Stimulated activated CD8-positive, alpha-beta memory T cell treated with anti-CD3 and anti-CD28 coated beads, Interleukin-4, amount 100 ng/mL, for 48 hours (primary cell): ENCODE results near the gene ZNF565.
"Not testable (repeated sequence)": the region's sequence is repeated elsewhere in the genome, so short reads cannot be mapped to it uniquely, and the experiment has no call there.

ENCODE experiments used
- DNase-seq: peaks from one replicate; pipeline ENCODE4 v3.0.0-alpha.2; 2020

ZNF565 gene

DNA sequence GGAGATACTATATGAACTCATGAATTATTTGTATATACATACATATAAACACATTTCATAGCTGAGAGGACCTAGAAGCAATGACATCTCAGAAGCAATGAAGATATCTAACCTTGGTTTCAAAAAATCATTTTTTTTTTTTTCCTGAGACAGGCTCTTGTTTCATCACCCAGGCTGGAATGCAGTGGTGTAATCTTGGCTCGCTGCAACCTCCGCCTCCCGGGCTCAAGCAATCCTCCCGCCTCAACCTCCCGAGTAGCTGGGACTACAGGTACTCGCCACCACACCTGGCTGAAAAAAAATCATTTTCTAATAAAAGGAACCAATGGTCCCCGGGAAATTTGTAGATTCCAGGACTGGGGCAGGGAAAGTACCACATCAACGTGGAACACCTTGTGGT is 4.0 kb downstream of the ZNF565 start:
- no peak for DNase-seq

DNA sequence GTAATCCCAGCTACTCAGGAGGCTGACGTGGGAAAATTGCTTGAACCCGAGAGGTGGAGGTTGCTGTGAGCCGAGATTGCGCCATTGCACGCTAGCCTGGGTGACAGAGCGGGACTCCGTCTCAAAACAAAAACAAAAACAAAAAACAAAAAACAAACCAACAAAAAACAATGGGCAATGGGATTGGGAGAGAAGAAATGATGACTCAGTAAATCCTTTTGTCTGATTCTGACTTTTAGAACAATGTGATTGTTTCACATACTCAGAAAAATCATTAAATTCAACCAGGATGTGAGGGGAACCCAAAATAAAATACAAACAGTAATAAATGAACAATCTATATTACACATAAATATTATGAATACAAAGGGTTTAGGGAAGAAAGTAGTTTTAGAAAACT is 5.1 kb downstream of the ZNF565 start:
- no peak for DNase-seq

DNA sequence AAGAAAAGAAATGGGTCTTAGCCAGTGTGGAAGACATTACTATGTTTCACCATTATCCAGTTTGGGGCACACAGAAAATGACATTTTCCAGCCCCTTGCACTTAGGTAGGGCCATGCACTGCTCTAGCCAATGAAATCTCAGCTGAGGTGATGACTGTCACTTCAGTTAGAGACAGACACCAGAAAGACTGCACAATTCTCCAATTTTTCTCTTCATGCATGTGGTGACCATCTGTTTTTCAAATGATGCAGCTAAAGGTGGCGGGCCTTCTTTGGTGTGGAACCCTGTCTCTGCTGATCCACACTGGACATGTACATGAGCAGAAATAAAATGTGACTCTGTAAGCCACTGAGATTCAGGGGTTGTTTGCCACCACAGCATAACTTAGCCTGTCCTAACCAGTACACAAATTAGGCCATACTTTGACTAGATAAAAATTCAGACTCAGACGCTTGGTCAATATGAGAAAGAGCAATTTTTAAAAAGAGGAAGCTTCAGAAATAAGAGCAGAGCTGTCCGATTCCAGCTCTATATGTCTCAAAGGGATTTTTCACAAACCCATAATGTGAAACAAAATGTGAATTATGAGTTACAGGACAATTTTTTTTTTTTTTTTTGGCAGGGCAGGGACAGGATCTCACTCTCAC is 6.7 kb downstream of the ZNF565 start:
- DNase-seq = no peak

DNA sequence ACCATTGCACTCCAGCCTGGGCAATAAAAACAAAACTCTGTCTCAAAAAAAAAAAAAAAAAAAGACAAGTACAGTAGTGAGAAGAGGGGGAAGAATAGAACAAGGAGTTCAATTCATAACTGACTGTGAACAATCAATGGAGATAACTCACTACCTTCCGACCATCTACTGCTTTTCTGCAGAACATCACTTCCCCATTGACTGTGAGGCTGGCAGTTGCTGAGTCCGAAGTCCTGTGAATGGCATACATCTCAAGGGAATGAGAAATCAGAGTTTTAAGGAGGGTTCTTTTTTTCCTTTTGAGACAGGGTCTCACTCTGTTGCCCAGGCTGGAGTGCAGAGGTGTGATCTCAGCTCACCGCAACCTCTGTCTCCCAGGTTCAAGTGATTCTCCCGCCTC is 11.2 kb downstream of the ZNF565 start:
- DNase-seq = no peak

DNA sequence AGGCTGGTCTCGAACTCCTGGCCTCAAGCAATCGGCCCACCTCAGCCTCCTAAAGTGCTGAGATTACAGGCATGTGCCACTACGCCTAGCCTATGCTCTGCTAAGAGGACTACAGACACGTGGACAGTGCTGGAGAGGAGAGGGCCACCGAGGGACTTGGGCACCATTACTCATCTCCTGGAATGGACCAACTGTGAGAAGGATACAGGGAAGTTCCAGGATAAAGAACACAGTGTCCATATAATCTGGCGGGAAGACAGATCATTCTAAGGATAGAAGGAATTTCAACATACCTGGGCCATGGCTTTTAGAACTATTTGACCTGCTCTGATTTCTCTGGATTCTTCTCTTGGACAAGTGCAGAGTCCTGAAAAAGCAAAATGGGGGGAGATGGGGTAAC is 12.8 kb downstream of the ZNF565 start:
- no peak for DNase-seq

DNA sequence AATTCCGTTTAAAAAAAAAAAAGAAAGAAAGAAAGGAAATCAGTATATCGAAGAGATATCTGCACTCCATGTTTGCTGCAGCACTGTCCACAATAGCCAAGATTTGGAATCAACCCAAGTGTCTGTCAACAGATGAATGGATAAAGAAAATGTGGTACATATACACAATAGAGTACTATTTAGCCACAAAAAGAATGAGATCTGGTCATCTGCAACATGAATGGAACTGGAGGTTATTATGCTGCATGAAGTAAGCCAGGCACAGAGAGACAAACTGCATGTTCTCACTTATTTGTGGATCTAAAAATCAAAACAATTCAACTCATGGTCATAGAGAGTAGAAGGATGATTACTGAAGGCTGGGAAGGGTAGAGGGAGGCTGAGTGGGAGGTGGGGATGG is 16.3 kb downstream of the ZNF565 start:
- no peak for DNase-seq

DNA sequence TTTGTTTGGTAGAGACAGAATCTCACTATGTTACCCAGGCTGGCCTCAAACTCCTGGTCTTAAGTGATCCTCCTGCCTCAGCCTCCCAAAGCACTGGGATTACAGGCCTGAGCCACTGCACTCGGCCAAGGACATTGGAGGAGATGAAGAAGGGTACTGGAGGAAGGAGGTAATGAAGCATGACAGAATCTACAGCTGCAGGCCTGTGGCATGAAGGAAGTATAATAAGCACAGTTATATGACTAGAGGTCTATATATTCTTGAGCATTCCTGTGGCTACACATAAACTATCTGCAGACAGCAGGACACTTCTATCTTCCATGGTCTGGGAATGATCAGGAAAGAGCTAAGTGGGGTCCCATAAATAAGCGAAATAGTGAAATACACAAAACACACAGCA is 18.2 kb downstream of the ZNF565 start:
- DNase-seq = no peak

DNA sequence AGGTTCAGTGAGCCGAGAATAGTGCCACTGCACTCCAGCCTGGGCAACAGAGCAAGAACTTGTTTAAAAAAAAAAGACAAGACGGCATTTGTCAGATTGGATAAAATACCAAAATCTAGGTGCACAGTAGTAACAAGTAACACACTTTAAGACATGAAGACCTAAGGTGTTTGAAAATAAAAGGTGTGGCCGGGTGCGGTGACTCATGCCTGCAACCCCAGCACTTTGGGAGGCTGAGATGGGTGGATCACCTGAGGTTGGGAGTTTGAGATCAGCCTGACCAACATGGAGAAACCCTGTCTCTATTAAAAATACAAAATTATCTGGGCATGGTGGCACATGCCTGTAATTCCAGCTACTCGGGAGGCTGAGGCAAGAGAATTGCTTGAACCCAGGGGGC is 27.7 kb downstream of the ZNF565 start:
- not testable (repeated sequence) for DNase-seq

DNA sequence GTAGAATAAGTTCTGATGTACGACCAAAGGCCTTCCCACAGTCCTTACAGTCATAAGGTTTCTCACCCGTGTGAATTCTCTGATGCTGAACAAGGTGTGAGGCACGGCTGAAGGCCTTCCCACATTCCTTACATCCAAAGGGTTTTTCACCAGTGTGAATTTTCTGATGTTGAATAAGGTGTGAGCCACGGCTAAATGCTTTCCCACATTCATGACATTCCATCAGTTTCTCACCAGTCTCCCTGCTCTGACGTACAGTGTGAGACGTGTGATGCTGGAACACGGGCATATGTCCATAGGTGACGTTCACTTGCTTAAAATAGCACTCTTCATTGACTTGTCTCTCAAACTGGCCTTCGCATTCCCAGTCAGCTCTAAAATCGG is 31.2 kb downstream of the ZNF565 start:
- DNase-seq = no peak

DNA sequence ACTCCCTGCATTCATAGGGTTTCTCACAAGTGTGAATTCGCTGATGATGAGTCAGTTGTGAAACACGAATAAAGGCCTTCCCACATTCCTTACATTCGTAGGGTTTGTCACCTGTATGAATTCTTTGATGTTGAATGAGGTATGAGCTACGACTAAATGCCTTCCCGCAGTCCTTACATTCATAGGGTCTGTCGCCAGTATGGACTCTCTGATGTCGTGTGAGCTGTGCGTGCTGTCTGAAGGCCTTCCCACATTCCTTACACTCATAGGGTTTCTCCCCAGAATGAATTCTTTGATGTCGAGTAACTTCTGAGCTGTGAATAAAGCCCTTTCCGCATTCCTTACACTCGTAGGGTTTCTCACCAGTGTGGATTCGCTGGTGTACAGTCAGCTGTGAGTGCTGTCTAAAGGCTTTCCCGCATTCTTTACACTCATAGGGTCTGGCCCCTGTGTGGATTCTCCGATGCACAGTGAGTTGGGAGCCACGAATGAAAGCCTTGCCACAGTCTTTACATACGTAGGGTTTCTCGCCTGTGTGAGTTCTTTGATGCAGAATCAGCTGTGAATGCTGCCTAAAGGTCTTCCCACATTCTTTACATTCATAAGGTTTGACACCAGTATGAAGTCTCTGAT is 31.7 kb downstream of the ZNF565 start:
- no peak for DNase-seq

DNA sequence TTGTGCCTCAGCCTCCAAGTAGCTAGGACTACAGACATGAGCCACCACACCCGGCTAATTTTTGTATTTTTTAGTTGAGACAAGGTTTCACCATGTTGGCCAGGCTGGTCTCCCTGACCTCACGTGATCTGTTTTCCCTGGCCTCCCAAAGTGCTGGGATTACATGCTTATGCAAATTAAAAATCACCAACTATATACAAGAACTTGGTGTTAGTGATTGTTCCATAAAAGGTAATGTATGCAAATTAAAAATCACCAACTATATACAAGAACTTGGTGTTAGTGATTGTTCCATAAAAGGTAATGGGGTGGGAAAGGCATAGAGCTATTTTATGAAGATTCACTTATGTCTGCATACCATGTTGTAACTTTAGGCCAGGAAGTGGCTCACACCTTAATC is 35.4 kb downstream of the ZNF565 start:
- not testable (repeated sequence) for DNase-seq

DNA sequence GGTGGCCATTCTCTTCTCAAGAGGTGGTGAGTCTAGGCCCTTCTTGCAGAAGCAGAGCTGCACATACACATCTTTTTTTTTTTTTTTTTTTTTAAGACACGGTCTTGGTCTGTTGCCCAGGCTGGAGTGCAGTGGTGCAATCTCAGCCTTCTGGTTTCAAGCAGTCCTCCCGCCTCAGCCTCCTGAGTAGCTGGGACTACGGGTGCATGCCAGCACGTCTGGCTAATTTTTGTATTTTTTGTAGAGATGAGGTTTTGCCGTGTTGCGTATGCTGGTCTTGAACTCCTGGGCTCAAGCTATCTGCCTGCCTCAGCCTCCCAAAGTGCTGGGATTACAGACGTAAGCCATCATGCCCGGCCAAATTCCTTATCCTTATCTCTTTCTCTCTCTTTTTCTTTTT is 40.6 kb downstream of the ZNF565 start:
- DNase-seq = not testable (repeated sequence)

DNA sequence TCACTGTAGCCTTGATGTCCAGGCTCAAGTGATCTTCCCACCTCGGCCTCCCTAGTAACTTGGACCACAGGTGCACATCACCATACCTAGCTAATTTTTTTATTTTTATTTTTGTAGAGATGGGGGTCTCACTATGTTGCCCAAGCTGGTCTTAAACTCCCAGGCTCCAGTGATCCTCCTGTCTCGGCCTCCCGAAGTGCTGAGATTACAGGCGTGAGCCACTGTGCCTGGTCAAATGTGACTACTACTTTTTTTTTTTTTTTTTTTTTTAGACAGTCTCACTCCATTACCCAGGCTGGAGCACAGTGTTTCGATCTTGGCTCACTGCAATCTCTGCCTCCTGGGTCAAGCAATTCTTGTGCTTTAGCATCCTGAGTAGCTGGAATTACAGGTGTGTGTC is 41.6 kb downstream of the ZNF565 start:
- DNase-seq = no peak

DNA sequence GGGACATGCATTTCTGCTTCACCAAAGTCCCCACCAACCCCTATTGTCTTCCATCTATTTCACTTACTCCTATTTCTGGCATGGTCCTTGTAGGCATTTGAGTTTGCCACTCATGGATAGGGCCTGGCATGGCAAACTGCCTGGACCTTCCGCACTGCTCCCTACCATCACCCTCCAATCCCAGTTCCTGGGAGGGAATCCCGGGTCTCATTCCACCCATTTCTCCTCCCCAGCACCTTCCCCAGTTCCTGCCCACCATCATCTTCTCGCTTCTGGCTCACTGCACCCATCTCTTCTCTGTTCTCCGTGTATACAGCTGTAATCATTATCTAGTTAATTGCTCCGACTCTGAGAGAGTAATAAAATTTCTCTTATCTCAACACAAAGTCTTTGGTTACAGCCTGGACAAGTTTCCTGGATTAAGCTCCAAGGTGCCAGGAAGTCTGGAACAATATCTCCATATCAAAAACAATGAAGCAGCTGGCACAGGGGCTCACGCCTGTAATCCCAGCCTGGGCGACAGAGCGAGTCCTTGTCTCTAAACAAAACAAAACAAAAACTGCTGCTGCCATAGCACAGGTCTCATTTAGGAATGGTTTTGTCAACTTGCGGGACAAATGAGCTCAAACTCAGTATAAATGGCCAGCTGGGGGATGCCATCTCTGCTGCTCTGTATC is 45.2 kb downstream of the ZNF565 start:
- DNase-seq = no peak

DNA sequence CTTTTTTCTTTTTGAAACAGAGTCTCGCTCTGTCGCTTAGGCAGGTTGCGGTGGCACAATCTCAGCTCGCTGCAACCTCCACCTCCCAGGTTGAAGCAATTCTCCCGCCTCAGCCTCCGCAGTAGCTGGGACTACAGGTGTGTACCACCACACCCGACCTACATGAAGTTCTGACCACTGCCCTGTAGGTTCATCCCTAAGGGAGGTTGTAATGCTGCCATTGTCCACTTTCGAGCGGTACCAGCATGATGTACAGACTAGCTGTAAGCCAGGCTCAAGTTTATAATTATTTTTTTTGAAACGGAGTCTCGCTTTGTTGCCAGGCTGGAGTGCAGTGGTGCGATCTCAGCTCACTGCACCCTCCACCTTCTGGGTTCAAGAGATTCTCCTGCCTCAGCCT is 50.7 kb downstream of the ZNF565 start:
- no peak for DNase-seq

DNA sequence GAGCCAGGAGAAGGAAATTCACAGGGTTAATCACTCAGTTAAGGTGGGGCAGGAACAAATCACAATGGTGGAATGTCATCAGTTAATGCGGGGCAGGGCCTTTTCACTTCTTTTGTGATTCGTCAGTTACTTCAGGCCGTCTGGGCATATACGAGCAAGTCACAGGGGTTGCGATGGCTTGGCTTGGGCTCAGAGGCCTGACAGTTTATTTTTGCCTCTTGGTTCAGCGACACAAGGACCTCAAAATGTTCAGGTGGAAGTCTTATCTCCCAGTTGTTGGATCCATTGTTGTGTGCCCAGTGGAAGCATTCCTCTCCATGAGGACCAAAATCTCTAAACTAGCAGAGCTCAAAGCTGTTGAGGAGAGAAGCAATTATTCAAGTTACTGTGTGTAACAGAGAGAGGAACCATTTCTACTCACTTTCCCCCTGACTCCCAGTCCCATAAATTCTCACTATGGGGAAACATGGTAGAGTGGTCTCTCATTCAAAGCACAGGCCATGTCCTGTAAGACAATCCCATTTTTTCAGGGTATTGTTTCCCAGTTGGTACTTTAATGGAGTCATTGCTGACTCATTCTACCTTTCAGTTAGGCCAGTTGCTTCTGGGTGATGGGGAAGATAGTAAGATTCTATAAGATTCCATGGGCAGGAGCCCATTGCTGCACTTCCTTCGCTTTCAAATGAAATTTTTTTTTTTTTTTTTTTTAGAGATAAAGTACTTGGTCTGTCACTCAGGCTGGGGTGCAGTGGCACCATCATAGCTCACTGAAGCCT is 53.5 kb downstream of the ZNF565 start:
- DNase-seq = no peak

DNA sequence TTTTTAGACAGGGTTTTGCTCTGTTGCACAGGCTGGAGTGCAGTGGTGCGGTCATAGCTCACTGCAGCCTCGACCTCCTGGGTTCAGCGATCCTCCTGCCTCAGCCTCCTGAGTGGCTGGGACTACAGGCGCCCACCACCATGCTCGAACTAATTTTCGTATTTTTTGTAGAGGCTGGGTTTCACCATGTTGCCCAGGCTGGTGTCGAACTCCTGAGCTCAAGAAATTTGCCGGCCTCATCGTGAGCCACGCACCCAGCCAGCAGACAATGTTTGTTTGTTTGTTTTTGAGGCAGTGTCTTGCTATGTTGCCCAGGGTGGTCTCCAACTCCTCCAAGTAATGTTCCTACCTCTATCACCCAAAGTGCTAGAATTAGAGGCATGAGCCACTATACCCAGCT is 61.3 kb downstream of the ZNF565 start:
- DNase-seq = no peak

DNA sequence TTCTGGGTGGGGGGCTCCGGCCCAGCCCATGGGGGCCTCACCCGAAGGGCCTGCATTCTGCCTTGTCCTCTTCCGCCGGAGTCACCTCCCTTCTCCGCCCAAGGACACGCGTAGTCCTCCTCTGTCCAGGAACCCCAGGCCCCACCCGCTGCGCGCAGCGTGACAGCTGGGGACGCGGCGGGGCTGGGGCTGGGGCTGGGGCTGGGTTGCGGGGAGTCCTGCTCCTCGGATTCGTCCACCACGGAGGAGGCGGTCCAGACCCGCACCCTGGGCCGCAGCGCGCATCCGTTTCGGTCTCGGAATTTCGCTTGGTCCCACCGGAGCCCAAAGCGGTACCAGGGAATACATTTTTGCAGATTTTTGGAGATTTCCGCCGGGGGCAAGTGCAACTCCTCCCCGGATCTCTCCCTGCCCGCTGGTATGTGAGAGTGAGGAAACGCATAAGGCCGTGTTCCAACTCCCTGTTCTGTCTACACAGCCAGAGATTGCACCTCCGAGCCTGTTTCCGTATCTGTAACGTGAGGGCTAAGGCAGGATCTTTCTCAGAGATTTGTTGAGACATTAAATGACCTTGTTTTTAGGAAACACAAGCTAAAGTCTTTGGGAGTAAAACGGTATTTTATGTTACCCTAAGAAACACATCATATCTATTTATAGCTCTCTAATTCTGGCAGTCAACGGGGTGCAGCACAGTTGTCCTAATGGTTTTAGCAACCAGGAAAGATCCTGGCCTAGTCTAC is 61.9 kb downstream of the ZNF565 start, which contains the start of gene COX7A1:
Gene COX7A1 (minus strand): TSS at position 96 of the 740 bp plus-strand sequence. CDS start 40 bp downstream, at position 56.
- DNase-seq = no peak

DNA sequence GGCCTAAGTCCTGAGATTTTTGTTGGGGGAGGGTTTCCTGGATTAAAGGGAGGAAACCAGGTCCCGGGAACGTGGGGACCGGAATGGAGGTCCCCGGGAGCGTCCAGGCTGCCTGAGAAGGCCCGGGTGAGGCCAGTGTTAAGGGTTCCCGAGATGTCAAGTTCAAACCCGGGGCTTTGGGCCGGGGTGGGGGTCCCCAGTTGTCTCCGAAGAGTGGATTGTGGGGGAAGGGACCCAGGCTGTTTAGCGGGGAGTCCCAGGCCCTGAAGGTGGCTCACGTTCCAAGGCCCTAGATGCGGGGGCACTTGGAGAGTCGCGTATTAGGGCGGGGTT is 62.5 kb downstream of the ZNF565 start:
- no peak for DNase-seq

DNA sequence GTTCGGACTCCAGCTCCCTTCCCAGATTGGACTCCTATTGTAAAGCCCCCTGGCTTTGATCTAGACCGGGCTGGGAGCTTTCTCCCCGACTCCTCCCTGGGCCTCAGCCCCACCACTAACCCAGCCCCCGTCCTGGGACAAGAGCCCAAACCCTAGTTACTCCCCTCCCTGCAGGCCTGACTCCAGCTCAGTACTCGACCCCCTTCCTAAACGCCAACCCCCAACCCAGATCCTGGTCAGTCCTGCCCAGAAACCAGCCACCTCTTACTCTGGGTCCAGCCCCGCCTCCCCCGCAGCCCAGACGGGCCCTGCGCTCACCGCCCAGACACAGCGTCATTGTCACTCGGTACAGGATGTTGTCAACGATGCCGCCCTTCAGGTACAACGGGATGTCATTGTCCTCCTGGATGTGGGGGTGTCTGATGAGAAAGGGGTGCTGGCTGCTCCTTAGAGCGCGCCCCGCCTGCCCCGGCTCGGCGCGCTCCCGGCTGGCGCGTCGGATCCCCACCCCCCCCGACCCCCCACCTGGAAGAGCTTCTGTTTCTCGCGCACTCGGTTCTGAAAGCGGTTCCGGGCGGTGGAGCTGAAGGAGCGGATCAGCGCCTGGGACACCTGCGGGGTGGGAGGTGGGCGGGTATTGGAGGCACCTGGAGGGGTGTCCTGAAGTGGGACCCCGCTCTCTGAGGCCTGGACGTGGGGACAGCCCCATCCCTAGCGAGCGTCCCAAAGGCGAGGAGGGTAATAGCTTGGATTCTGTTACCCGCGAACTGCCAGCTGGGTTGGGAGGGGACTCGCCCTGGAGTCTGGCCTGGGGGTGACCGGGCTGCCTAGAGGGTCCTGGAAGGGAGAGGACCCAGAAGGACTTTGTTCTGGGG is 63.1 kb downstream of the ZNF565 start:
- no peak for DNase-seq

DNA sequence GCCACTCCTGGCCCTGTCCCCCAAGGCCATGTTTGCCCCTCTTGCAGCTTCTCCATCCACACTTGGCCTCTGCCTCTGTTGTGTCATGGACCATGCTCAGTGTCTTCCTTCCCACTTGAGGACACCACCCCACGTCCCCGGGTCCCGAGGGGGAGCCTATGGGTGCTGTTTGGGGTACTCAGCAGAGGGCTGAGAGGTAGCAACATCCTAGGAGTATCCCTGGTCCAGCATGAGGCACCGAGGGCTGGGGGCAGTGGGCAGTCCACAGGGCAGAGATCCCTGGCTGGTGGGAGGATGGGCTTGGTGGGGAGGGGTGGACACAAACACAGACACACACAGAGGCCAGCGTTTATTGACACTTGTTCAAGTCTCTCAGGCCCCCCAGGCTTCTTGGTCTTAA is 63.9 kb downstream of the ZNF565 start:
- no peak for DNase-seq
